OCI-LY3 (cell line): ENCODE results near the gene TCP10L.

ENCODE experiments used
- EZH2phosphoT487 ChIP-seq: fragments of 200-600 bp; shearing (Covaris generic); IDR thresholded peaks from 2 replicates; pipeline ENCODE4 v1.6.1; 2018; ENCODE audit warnings: antibody characterized with exemption, mixed run types, low read depth
- TF ChIP-seq, protein P1 (sequence below): fragments of 200-600, 300-600 bp; sonication (generic); IDR thresholded peaks from 2 replicates; pipeline ENCODE4 v1.5.1; 2014; ENCODE audit warnings: antibody characterized with exemption, low read length, low read depth

DNA sequence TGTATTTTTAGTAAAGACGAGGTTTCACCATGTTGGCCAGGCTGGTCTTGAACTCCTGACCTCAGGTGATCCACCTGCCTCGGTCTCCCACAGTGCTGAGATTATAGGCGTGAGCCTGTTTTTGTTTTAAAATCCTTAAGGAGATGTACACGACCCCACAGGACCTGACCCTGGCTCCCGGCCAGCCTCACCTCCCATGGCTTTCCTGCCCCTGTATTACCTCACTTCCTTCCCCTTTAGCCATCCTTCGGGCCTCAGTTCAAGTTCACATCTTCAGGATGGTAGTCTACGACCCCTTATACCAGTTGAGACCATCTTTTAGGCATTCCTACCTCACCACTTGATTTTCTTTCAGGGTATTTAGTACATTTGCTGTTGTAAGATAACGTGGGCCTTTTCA is 36.3 kb downstream of the TCP10L start:
- TF ChIP-seq, protein P1, sequence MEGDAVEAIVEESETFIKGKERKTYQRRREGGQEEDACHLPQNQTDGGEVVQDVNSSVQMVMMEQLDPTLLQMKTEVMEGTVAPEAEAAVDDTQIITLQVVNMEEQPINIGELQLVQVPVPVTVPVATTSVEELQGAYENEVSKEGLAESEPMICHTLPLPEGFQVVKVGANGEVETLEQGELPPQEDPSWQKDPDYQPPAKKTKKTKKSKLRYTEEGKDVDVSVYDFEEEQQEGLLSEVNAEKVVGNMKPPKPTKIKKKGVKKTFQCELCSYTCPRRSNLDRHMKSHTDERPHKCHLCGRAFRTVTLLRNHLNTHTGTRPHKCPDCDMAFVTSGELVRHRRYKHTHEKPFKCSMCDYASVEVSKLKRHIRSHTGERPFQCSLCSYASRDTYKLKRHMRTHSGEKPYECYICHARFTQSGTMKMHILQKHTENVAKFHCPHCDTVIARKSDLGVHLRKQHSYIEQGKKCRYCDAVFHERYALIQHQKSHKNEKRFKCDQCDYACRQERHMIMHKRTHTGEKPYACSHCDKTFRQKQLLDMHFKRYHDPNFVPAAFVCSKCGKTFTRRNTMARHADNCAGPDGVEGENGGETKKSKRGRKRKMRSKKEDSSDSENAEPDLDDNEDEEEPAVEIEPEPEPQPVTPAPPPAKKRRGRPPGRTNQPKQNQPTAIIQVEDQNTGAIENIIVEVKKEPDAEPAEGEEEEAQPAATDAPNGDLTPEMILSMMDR, result no peak
- no peak for TF ChIP-seq EZH2phosphoT487
